Liver (tissue), 9 donors: Measurements from ENCODE around the gene SGTB. TPM values are rescaled to one million over a fixed set of nuclear protein-coding genes. Genes with fewer than 3 reads are reported as not detected.

Experiments
- DNase-seq: peaks from one replicate; pipeline ENCODE4 v3.0.0-alpha.2; 2017; ENCODE audit warnings: low spot score
- H3K27ac ChIP-seq, 2 donors: one replicate each; pipeline ENCODE4 v1.7.0; 2013; ENCODE audit warnings: inconsistent platforms in 2 of 2, low read length in 2 of 2, control low read depth in 1 of 2, low read depth in 1 of 2, mild to moderate bottlenecking in 1 of 2
- H3K27me3 ChIP-seq, 4 donors: one replicate each; pipeline versions ENCODE4 v1.6.1 to v1.7.0; 2013; ENCODE audit warnings: low read length in 3 of 4, inconsistent platforms in 1 of 4, mild to moderate bottlenecking in 1 of 4, moderate library complexity in 1 of 4; ENCODE audit not compliant: control insufficient read depth in 4 of 4, insufficient read depth in 4 of 4
- H3K36me3 ChIP-seq, 4 donors: one replicate each; pipeline versions ENCODE4 v1.6.1 to v1.7.0; 2013; ENCODE audit warnings: low read length in 3 of 4, mild to moderate bottlenecking in 3 of 4, low read depth in 1 of 4, moderate library complexity in 1 of 4; ENCODE audit not compliant: control insufficient read depth in 4 of 4, insufficient read depth in 3 of 4
- H3K4me1 ChIP-seq, 4 donors: one replicate each; pipeline versions ENCODE4 v1.6.1 to v1.7.0; 2013; ENCODE audit warnings: low read length in 3 of 4, mild to moderate bottlenecking in 3 of 4, moderate library complexity in 1 of 4; ENCODE audit not compliant: control insufficient read depth in 4 of 4, insufficient read depth in 4 of 4
- H3K4me3 ChIP-seq, 3 donors: one replicate each; pipeline versions ENCODE4 v1.6.1 to v1.7.0; 2013; ENCODE audit warnings: low read length in 3 of 3, control low read depth in 1 of 3, low read depth in 1 of 3, mild to moderate bottlenecking in 1 of 3
- H3K9ac ChIP-seq, 2 donors: one replicate each; pipeline ENCODE4 v1.7.0; 2013; ENCODE audit warnings: low read length in 2 of 2, mild to moderate bottlenecking in 2 of 2, moderate library complexity in 2 of 2, control low read depth in 1 of 2, low read depth in 1 of 2
- H3K9me3 ChIP-seq, 4 donors: one replicate each; pipeline versions ENCODE4 v1.6.1 to v1.7.0; 2013; ENCODE audit warnings: low read length in 3 of 4; ENCODE audit not compliant: control insufficient read depth in 4 of 4
- ATF3 ChIP-seq: IDR thresholded peaks from 2 replicates; pipeline ENCODE4 v1.6.1; 2016; ENCODE audit warnings: antibody characterized with exemption
- CTCF ChIP-seq: fragments of 150-350 bp; IDR thresholded peaks from 2 replicates; pipeline ENCODE4 v1.5.1; 2017; ENCODE audit warnings: improper control_type of control experiment, low read depth, low read length; ENCODE audit not compliant: missing input control
- EGR1 ChIP-seq, 2 donors: IDR thresholded peaks; 2 replicates each; pipeline ENCODE4 v1.6.1; 2016 to 2018; ENCODE audit warnings: antibody characterized with exemption in 2 of 2, low read depth in 2 of 2
- GABPA ChIP-seq, 2 donors: IDR thresholded peaks in 1 of 2; conservative IDR thresholded peaks in 1 of 2; 2 replicates each; pipeline ENCODE4 v1.6.1; 2016; ENCODE audit warnings: antibody characterized with exemption in 2 of 2, mild to moderate bottlenecking in 1 of 2, moderate library complexity in 1 of 2
- HNF4A ChIP-seq, 2 donors: conservative IDR thresholded peaks; 2 replicates each; pipeline ENCODE4 v1.6.1; 2016; ENCODE audit warnings: antibody characterized with exemption in 2 of 2, mild to moderate bottlenecking in 2 of 2
- HNF4G ChIP-seq: IDR thresholded peaks from 2 replicates; pipeline ENCODE4 v1.6.1; 2016; ENCODE audit warnings: antibody characterized with exemption
- JUND ChIP-seq, 2 donors: IDR thresholded peaks; 2 replicates each; pipeline ENCODE4 v1.6.1; 2016; ENCODE audit warnings: antibody characterized with exemption in 2 of 2
- RAD21 ChIP-seq, 2 donors: IDR thresholded peaks; 2 replicates each; pipeline ENCODE4 v1.6.1; 2016; ENCODE audit warnings: antibody characterized with exemption in 2 of 2, mild to moderate bottlenecking in 2 of 2
- RXRA ChIP-seq, 2 donors: IDR thresholded peaks; 2 replicates each; pipeline ENCODE4 v1.6.1; 2017 to 2018; ENCODE audit warnings: antibody characterized with exemption in 2 of 2, mild to moderate bottlenecking in 1 of 2
- SP1 ChIP-seq: IDR thresholded peaks from 2 replicates; pipeline ENCODE4 v1.6.1; 2018; ENCODE audit warnings: antibody characterized with exemption, mild to moderate bottlenecking
- ZBTB33 ChIP-seq: IDR thresholded peaks from 2 replicates; pipeline ENCODE4 v1.6.1; 2016; ENCODE audit warnings: antibody characterized with exemption
- WGBS: extraction: QIAGEN DNeasy Blood & Tissue Kit; methylation state at CpG from one replicate; pipeline ENCODE4 v1.1.7; 2013; 5-methylcytosine and 5-hydroxymethylcytosine counted together
- polyA plus RNA-seq, 2 donors: library from polyadenylated mRNA; stranded (reverse) in 1 of 2; unstranded in 1 of 2; fragments of 200-250 nt in 1 of 2; fragments of >200 nt in 1 of 2; fragmentation: Nextera tagmentation in 1 of 2; extraction: Ambion mirVana in 1 of 2; gene quantifications; one replicate each; pipeline versions ENCODE4 v1.2.1 to v1.2.3, GENCODE V29; 2013 to 2015
- total RNA-seq, 2 donors: library from RNA; depleted of rRNA; stranded (reverse); fragments of >200 nt; gene quantifications; one replicate each; pipeline ENCODE4 v1.2.3, GENCODE V29; 2014
- TF ChIP-seq, protein P1 (sequence below): IDR thresholded peaks from 2 replicates; pipeline ENCODE4 v1.6.1; 2016; ENCODE audit warnings: antibody characterized with exemption, mild to moderate bottlenecking
- donor health status: healthy.
- donor health status: healthy.
- donor health status: healthy.
- donor health status: healthy.
- donor health status: healthy.

Gene SGTB
- total and polyA plus RNA-seq, 4 donors, result 0.79 to 3.2 (median 1.9) TPM

DNA sequence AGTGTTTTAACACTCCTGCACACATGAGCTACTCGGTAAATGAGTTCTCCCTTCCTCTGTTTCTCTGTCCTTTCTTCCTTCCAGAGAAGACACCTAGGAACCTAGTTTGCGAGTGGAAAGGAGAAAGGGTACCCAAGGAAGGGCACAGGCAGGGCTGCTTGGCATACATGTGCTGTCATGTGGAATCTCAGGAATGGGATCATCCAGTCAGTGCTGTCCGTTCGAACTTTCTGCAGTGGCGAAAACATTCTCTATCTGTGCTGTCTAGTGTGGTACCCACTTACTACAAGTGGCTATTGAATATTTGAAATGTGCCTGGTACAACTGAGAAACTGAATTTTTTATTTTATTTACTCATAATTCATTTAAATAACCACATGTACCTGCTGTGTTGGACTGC lies 28.0 kb upstream of the SGTB start:
- Histone ChIP-seq H3K4me3 (no peak overlapping the region), H3K9me3 (no peaks in the 10 kb centered on the region), H3K27ac (no peak overlapping the region), H3K9ac (no peak overlapping the region), H3K27me3 (no peaks in the 10 kb centered on the region), H3K4me1 (peaks cover 6 to 32% (median 16%) of the 10 kb centered on the region in 4 donors), H3K36me3 (no peaks in the 10 kb centered on the region)
- TF ChIP-seq SP1, result no peak
- TF ChIP-seq HNF4G, result no peak
- TF ChIP-seq ZBTB33, result no peak
- no peak for TF ChIP-seq CTCF
- no peak for TF ChIP-seq GABPA (IDR thresholded peaks at IDR 0.05 in 1 of 2, conservative IDR thresholded peaks at IDR 0.05 in 1 of 2)
- no peak for TF ChIP-seq RXRA (IDR thresholded peaks at IDR 0.05)
- no peak for TF ChIP-seq ATF3
- WGBS, result 77% methylated on average over 5 of the region's 5 CpGs
- no peak for DNase-seq

GRCh38 chr5:65749221-65749844 lies 27.4 kb upstream of the SGTB start:
- WGBS, result 43% methylated on average over 1 of the region's 1 CpG
- Histone ChIP-seq H3K36me3 (no peaks in the 10 kb centered on the region), H3K9ac (no peak overlapping the region), H3K27me3 (no peaks in the 10 kb centered on the region), H3K4me3 (no peak overlapping the region), H3K4me1 (peaks cover 6 to 32% (median 16%) of the 10 kb centered on the region in 4 donors), H3K9me3 (no peaks in the 10 kb centered on the region), H3K27ac (no peak overlapping the region)
- DNase-seq, result no peak
- TF ChIP-seq RXRA (IDR thresholded peaks at IDR 0.05), result peak in 1 of 2 donors; percentile 31
- no peak for TF ChIP-seq RAD21 (IDR thresholded peaks at IDR 0.05)
- no peak for TF ChIP-seq JUND (IDR thresholded peaks at IDR 0.05)
- peak; percentile 19 to 40 for TF ChIP-seq HNF4A (conservative IDR thresholded peaks at IDR 0.05)
- TF ChIP-seq EGR1 (IDR thresholded peaks at IDR 0.05; ENCODE audit: low read depth in 2 of 2), result no peak

GRCh38 chr5:65742565-65743231 lies 20.8 kb upstream of the SGTB start:
- Histone ChIP-seq H3K9me3 (no peaks in the 10 kb centered on the region), H3K4me1 (no peaks in the 10 kb centered on the region), H3K27ac (no peak overlapping the region), H3K36me3 (no peaks in the 10 kb centered on the region), H3K27me3 (no peaks in the 10 kb centered on the region), H3K9ac (no peak overlapping the region), H3K4me3 (no peak overlapping the region)
- DNase-seq, result no peak
- 18% methylated on average over 4 of the region's 4 CpGs for WGBS
- TF ChIP-seq, protein P1, sequence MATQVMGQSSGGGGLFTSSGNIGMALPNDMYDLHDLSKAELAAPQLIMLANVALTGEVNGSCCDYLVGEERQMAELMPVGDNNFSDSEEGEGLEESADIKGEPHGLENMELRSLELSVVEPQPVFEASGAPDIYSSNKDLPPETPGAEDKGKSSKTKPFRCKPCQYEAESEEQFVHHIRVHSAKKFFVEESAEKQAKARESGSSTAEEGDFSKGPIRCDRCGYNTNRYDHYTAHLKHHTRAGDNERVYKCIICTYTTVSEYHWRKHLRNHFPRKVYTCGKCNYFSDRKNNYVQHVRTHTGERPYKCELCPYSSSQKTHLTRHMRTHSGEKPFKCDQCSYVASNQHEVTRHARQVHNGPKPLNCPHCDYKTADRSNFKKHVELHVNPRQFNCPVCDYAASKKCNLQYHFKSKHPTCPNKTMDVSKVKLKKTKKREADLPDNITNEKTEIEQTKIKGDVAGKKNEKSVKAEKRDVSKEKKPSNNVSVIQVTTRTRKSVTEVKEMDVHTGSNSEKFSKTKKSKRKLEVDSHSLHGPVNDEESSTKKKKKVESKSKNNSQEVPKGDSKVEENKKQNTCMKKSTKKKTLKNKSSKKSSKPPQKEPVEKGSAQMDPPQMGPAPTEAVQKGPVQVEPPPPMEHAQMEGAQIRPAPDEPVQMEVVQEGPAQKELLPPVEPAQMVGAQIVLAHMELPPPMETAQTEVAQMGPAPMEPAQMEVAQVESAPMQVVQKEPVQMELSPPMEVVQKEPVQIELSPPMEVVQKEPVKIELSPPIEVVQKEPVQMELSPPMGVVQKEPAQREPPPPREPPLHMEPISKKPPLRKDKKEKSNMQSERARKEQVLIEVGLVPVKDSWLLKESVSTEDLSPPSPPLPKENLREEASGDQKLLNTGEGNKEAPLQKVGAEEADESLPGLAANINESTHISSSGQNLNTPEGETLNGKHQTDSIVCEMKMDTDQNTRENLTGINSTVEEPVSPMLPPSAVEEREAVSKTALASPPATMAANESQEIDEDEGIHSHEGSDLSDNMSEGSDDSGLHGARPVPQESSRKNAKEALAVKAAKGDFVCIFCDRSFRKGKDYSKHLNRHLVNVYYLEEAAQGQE, result no peak
- TF ChIP-seq RAD21 (IDR thresholded peaks at IDR 0.05) (peak; percentile 88 to 93), HNF4A (conservative IDR thresholded peaks at IDR 0.05) (peak in 1 of 2 donors; percentile 29), CTCF (peak; percentile 59), EGR1 (IDR thresholded peaks at IDR 0.05; ENCODE audit: low read depth in 2 of 2) (no peak)
